ENCODE measurements around the gene FXR2.
"Not testable (repeated sequence)": the region's sequence is repeated elsewhere in the genome, so short reads cannot be mapped to it uniquely, and the experiment has no call there.

The FXR2 gene

GRCh38 chr17:7627250-7628121 lies 12.8 kb upstream of the FXR2 start, which contains the start of gene SAT2:
Gene SAT2, minus strand, starts transcription at chr17:7627821. Its CDS starts 186 bp downstream, at chr17:7627635.
- peak; percentile 78 for DNase-seq

DNA sequence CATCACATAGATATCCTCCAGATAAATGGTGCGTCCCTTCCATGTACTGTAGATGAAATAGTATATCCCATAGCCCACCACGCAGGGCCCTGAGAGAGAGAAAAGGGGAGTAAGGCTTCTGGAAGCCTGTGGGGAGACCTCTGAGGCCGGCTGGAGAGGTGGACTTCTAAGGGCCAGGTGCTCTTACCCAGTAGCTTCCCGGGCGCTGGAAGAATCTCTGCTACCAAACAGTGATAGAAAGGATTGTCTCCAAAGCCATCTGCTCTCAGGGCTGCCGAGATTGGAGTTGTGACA lies 12.2 kb upstream of the FXR2 start:
- DNase-seq, result no peak

DNA sequence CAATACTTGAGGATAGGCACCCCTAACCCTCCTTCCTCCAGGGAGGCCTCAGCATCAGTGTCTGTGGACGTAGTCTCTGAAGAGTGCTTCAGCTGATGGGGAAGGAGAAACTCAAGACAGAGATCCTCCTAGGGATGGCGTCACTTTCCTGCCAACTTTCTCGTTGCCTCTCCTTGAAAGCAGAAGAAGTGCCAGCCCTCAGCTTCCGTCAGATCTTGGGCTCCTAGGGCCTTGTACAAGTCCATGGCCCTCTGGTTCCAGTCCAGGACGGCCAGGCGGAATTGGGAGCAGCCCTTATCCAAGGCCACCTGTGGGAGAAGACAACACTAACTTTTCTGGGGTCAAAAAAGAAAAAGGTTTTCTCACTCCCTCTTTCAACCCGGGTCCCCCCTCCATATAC lies 11.6 kb upstream of the FXR2 start:
- no peak for DNase-seq

- not testable (repeated sequence) for DNase-seq
These were observed 11.1 kb upstream of the FXR2 start for GRCh38 chr17:7625749-7626148.

DNA sequence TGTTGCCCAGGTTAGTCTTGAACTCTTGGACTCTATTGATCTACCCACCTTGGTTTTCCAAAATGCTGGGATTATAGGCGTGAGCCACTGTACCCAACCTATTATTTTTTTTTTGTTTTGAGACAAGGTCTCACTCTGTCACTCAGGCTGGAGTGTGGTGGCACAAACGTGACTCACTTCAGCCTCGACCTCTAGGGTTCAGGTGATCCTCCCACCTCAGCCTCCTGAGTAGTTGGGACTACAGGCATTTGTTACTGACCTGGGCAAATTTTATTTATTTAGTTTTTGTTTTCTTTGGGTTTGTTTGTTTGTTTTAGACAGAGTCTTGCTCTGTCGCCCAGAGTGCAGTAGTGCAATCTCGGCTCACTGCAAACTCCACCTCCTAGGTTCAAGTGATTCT lies 9.0 kb upstream of the FXR2 start:
- no peak for DNase-seq

DNA sequence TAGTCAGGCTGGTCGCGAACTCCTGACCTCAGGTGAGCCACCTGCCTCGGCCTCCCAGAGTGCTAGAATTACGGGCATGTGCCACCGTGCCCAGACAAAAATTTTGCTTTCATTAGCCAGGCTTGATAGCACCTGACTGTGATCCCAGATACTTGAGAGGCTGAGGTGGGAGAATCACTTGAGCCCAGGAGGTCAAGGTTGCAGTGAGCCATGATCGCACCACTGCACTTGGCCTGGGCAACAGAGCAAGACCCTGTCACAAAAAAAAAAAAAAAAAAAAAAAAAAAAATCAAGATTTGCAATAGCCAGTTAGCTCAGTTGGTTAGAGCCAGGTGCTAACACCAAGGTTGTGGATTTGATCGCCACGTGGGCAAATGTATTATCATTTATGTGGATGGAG lies 6.1 kb upstream of the FXR2 start:
- DNase-seq, result no peak

GRCh38 chr17:7618608-7619007 lies 3.9 kb upstream of the FXR2 start:
- DNase-seq, result no peak

- no peak for DNase-seq
These were observed 609 bp upstream of the FXR2 start for GRCh38 chr17:7615265-7615747.

DNA sequence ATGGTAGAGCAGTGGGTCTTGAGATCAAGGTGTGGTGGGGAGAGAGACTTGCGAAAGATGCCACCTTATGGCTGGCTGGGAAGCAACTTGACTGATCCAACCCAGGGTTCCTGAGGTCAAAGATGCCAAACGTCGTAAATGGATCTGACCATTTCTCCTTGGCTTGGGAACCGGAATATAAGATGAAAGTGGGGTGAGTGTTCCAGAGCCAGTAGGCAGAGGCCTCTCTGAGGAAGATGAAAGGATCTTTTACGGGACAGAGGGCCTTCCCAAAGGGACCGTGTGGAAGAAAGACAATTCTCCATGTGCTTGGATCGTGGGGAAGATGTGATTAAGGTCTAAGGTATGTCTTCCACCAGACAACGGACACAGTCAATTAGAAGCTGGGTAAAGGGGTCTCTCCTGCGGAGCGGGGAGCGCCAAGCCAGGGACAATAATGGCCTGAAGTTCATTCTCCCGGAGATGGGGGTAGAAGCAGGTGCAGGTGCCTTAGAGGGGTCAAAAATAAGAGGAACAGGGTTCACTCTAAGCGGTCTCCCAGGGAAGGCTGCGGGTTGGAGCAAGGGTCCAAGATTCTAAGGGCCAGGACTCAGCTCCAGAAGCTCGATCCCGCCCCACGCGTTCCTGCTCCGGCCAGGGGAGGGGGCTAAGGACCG lies 800 bp downstream of the FXR2 start:
- DNase-seq, result no peak

GRCh38 chr17:7612294-7612640 lies 2.4 kb downstream of the FXR2 start:
- no peak for DNase-seq

DNA sequence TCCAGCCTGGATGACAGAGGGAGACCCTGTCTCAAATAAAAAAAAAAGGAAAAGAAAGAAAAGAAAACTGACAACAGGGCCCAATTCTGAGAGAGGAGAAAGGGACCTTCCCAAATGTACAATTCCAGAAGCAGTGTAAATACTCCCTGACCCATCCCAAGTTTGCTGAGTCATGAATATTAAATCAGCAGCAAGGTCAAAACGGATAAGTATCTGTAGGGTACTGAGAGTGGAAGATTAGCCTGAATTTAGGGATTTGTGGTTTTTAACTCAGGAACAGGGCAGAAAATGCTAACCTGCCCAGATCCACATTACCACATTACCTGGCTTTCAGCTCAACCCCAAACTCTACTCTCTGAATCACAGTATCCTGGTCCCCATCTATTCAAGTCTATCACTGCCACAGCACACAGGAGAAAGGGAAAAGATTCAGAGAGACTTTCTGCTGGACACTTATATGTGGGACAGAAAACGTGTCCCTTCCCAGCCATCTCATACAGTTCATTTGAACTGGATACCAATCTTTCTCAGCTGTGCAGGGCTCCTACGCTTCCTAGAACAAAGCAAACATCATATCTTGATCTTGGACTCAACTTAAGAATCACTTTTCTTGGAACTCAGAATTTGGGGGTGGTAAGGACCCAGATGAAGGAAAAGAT lies 2.9 kb downstream of the FXR2 start:
- DNase-seq, result no peak

- DNase-seq, result no peak
These were observed 4.1 kb downstream of the FXR2 start for GRCh38 chr17:7610641-7611040.

DNA sequence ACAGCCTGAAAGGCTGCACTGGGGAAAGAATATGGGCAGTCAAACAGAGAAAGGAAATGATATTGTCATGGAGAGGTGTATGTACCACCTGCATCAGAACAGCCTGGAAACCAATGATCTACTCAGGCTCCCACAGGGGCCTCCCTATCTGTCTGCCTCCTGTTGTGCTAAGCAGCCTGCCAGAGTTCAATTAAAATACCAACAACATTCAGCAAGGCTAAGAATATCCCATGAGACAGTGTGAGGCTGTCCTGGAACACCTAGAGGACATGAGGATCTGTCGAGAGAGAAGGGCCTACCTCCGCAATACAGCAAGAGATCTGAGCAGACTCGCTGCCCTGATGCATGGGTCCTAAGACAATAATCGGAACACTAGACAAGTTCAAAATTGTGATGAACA lies 8.4 kb downstream of the FXR2 start:
- DNase-seq, result no peak

- DNase-seq, result not testable (repeated sequence)
These were observed 17.1 kb downstream of the FXR2 start for GRCh38 chr17:7597561-7597960.

- no peak for DNase-seq
These were observed 21.4 kb downstream of the FXR2 start for GRCh38 chr17:7593296-7593695.

DNA sequence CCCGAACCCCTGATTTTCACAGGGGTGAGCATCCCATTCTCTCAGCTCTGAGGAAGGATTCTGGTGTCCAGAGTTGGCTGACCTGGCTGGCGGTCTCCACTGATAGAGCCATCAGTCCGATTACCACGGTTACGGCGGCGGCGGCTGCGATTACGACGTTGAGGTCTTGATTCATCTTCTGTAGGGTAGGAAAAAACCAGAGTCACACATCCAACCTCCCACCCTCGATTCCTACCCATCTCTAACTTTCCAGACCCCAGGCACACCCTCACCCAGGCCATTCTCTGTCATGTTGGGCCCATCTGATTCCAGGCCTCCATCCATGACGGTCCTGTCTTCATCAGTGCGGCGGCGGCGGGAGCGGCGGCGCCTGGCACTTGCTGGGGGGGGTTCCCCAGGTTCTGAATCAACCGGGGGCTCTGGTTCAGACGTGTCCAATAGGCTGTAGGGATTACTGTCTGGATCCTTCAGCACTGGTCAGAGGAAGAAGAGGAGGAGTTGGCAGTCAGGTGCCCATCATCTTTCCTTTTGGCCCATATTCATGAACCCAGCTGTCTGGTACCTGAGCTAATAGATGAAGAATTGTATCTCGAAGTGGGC lies 22.2 kb downstream of the FXR2 start:
- DNase-seq, result no peak

- no peak for DNase-seq
These were observed 23.1 kb downstream of the FXR2 start for GRCh38 chr17:7591596-7591995.

DNA sequence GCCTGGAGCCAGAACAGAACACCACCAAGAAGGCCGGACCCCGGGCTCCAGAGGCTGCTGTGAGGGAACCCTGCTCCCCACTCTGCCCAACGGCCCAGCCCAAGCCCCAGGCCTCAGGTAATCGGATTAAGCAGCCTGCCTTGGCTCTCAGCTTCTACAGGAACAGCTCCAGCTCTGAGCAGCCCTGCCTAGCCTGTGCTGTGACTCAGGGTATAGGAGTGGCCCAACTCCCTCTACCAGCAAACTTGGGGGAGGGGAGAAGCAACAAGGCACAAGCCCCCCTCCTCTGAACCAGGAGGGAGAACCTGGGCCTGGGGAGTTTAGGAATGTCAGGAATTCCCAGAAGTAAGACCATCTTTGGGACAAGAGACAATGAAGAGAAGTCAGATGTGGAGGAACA lies 24.0 kb downstream of the FXR2 start:
- no peak for DNase-seq

DNA sequence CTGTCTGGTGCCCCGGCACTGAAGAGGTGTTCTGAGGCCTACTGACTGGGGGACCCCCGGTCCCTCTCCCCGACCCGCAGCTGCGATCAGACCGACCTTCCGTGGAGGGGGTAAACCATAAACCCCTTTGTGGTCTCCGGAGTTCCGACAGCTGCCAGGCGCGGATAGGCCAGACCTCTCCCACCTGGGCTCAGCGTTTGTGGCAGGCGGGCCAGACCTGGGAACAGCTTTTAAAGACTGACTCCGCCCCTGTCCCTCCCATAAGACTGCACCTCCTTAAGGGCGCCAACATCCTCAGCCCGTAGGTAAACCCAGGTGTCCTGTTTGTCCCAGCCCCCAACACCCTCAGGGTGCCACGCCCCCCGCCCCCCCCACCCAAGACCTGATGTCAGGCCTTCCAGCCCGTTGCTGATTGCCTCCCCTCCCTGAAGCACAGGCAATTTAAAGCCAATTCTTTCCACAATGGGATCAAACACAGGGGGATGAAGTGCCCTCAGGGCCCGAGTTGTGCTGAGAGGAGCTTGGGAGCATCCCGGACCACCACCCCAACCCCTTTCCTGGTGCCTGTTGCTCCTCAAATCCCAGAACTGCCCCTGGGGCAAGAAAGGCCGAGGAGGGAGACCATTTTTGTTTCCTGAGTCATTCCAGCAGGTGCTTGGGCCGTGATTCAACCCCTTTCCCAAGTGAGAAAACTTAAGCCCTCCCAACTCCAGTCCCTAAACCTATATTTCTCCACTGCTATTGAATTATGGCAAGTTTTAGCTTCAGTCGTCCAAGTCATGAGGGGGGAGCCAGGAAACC lies 24.6 kb downstream of the FXR2 start, which contains the start of gene SOX15:
Gene SOX15 (minus strand): TSS at position 204 of the 801 bp plus-strand sequence. CDS start 418 bp downstream, outside the sequence.
- no peak for DNase-seq

GRCh38 chr17:7589204-7589868 lies 25.4 kb downstream of the FXR2 start:
- no peak for DNase-seq

DNA sequence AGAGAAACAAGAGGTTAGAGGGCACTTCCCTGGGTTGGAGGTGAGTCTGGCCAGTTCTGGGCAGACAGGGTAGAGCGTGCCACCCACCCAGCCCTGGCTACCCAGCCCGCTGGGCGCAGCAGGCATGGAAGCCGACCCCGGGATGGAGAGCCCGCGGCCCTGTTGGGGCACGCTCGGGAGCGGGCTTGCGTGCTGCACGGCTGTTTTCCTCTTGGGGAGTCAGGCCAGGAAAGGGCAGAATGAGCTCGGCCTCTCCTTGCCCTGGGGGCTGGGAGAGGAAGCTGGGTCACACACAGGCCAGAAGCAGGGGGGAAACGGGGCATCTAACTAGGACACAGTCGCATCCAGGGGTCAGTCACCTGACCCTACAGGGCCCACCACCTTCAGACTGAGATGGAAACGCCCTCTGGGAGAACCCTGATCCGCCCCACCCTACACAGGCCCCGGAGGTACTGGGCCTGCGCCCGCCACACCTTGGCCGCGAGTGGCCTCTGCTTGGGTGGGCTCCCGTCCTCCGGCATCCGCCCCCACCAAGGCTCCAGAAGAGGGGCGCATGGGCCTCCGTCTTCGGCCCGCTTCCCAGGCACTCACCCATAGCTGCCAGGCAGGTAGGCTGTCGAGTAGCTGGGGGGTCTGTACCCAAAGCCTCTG lies 26.0 kb downstream of the FXR2 start:
- DNase-seq, result no peak
